NCI-H2107 (cell line): ENCODE data around the gene KCNAB1.

Experiments
- DNase-seq: peaks from one replicate; lab custom pipeline; 2025; lab: John Stamatoyannopoulos, UW

The KCNAB1 gene

GRCh38 chr3:156460206-156460611 lies 339.8 kb downstream of the KCNAB1 start:
- no peak for DNase-seq

GRCh38 chr3:156461889-156462288 lies 341.5 kb downstream of the KCNAB1 start:
- no peak for DNase-seq

- DNase-seq = no peak
These were observed 342.7 kb downstream of the KCNAB1 start for GRCh38 chr3:156463123-156463522.

GRCh38 chr3:156465194-156465593 lies 344.8 kb downstream of the KCNAB1 start:
- DNase-seq = no peak

GRCh38 chr3:156469456-156469855 lies 349.1 kb downstream of the KCNAB1 start:
- no peak for DNase-seq

- DNase-seq = no peak
These were observed 351.1 kb downstream of the KCNAB1 start for GRCh38 chr3:156471431-156471830.

GRCh38 chr3:156472150-156472549 lies 351.8 kb downstream of the KCNAB1 start:
- DNase-seq = no peak

GRCh38 chr3:156472684-156473083 lies 352.3 kb downstream of the KCNAB1 start:
- DNase-seq = no peak

- DNase-seq = no peak
These were observed 353.0 kb downstream of the KCNAB1 start for GRCh38 chr3:156473341-156473740.

GRCh38 chr3:156474560-156475389 lies 354.4 kb downstream of the KCNAB1 start:
- DNase-seq = no peak

GRCh38 chr3:156477323-156477722 lies 356.9 kb downstream of the KCNAB1 start:
- DNase-seq = no peak

GRCh38 chr3:156478891-156479290 lies 358.5 kb downstream of the KCNAB1 start:
- no peak for DNase-seq

- DNase-seq = no peak
These were observed 359.2 kb downstream of the KCNAB1 start for GRCh38 chr3:156479604-156480003.

GRCh38 chr3:156480949-156481348 lies 360.6 kb downstream of the KCNAB1 start:
- no peak for DNase-seq

GRCh38 chr3:156483002-156483401 lies 362.6 kb downstream of the KCNAB1 start:
- DNase-seq = no peak

- DNase-seq = no peak
These were observed 363.0 kb downstream of the KCNAB1 start for GRCh38 chr3:156483426-156483825.

- no peak for DNase-seq
These were observed 363.8 kb downstream of the KCNAB1 start for GRCh38 chr3:156483961-156484787.

GRCh38 chr3:156488767-156489166 lies 368.4 kb downstream of the KCNAB1 start:
- DNase-seq = no peak

GRCh38 chr3:156489462-156489911 lies 369.1 kb downstream of the KCNAB1 start:
- DNase-seq = no peak

GRCh38 chr3:156491192-156491591 lies 370.8 kb downstream of the KCNAB1 start:
- DNase-seq = no peak

- no peak for DNase-seq
These were observed 372.5 kb downstream of the KCNAB1 start for GRCh38 chr3:156492801-156493261.

- DNase-seq = no peak
These were observed 373.5 kb downstream of the KCNAB1 start for GRCh38 chr3:156493887-156494286.

- DNase-seq = no peak
These were observed 375.4 kb downstream of the KCNAB1 start for GRCh38 chr3:156495816-156496215.
